Activated naive CD4-positive, alpha-beta T cell treated with anti-CD3 and anti-CD28 coated beads for 36 hours (primary cell): Measurements from ENCODE around the gene WDR1. TPM values are rescaled to one million over a fixed set of nuclear protein-coding genes. Genes with fewer than 3 reads are reported as not detected.

Source experiments
- CTCF ChIA-PET: fragments of 350-600 bp; sonication (Branson Sonifier 250); formaldehyde crosslinking; loops from one replicate; lab custom pipeline; 2021; ENCODE audit warnings: antibody characterized with exemption; lab: Charles Lee
- DNase-seq: peaks from one replicate; pipeline ENCODE4 v3.0.0-alpha.2; 2020
- H3K27ac Mint-ChIP-seq: one replicate; pipeline ENCODE4 v1.8.0; 2021; ENCODE audit warnings: mild to moderate bottlenecking, mixed read lengths
- H3K27me3 Mint-ChIP-seq: one replicate; pipeline ENCODE4 v1.8.0; 2021; ENCODE audit warnings: low read depth, mixed read lengths
- H3K36me3 Mint-ChIP-seq: one replicate; pipeline ENCODE4 v1.8.0; 2021; ENCODE audit warnings: low read depth, mixed read lengths
- H3K4me1 Mint-ChIP-seq: one replicate; pipeline ENCODE4 v1.8.0; 2021; ENCODE audit warnings: low read depth, mixed read lengths
- H3K4me3 Mint-ChIP-seq: one replicate; pipeline ENCODE4 v1.8.0; 2021; ENCODE audit warnings: mild to moderate bottlenecking, moderate library complexity, mixed read lengths
- H3K9me3 Mint-ChIP-seq: one replicate; pipeline ENCODE4 v1.8.0; 2021; ENCODE audit warnings: mixed read lengths
- intact Hi-C: fragments of 100-400 bp; cut with micrococcal nuclease; formaldehyde crosslinking; loops from one replicate; pipeline ENCODE4 v1.15.1; 2023
- total RNA-seq, 2 experiments: library from RNA; stranded (reverse); gene quantifications; one replicate each; pipeline ENCODE4 v1.2.3, GENCODE V29; 2021

The WDR1 gene
- total RNA-seq, 2 experiments from 2014 or later, result 271 to 295 TPM

DNA sequence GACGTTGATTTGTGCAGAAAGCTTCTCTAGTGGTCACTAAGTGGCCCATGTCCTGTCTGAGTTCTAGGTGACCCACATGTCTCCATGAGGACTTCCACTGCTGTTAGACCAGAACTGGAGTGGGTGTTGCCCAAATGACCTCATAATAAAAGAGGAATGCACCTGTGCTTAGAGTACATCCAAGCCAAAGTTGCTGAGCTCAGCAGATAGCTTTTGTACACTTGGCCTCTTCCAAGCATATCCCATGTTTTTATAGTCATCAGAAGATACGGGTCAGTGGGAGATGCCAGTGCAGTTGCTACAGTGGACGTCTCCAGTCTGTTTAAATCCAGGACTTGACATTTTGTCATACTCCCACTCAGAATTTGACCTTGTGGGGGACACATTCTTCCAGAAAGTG is 37.6 kb upstream of the WDR1 start:
- H3K4me3 Mint-ChIP-seq, result no peak overlapping the region
- H3K27me3 Mint-ChIP-seq, result no peaks in the 10 kb centered on the region
- no peak for DNase-seq
- no peaks in the 10 kb centered on the region for H3K9me3 Mint-ChIP-seq
- CTCF ChIA-PET, result interaction anchor here (1.9 kb wide), 1 partner anchor 14 kb away, joined by 8 read pairs; no protein-coding TSS in a partner anchor
- intact Hi-C loops, result loop anchor here (10.0 kb wide), 3 partner anchors 389 to 1271 kb away; partner anchors contain the start of gene HS3ST1
- H3K4me1 Mint-ChIP-seq, result peaks cover 18% of the 10 kb centered on the region
- H3K36me3 Mint-ChIP-seq, result no peaks in the 10 kb centered on the region
- H3K27ac Mint-ChIP-seq, result no peak overlapping the region

DNA sequence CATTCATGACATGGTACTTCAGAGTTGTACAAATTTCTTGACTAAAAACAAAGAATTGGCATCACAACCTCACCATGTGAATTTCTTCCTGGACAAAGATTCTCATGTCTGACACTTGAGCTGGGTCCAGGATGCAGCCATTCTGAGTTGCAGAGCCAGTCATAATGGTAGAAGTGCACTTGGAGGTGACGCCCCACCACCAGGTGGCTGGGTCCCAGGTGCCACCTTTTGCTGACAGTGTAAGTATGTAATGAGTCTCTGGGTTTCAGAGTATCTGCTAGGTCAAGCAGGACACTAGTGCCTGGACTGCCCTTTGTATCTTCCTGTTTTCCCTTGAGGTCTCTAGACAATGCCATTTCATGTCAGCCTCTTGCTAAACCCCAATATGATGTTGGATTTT is 36.6 kb upstream of the WDR1 start:
- CTCF ChIA-PET, result no interaction called here

DNA sequence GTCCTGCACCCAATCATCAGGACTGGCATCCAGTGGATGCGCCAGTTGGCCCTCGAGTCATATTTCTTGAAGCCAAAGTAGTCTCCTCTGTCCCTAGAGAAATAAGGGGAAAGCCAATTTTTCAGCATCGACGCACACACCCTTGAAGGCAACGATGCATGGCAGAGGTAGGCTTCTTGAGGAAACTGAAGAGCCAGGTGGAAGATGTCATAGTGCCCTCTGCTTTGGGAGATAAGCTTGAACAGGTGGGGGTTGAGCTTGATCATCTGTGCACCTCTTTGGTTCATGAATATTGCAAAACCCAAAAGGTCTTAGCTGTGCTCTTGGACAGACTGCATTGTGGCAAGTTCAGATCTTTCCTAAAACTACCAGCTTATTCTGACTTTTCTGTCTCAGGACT is 34.6 kb upstream of the WDR1 start:
- no peak for DNase-seq
- intact Hi-C loops, result loop anchor here (10.0 kb wide), 3 partner anchors 386 to 1274 kb away; partner anchors contain the start of gene HS3ST1
- no peak overlapping the region for H3K27ac Mint-ChIP-seq
- no peak overlapping the region for H3K4me3 Mint-ChIP-seq
- CTCF ChIA-PET, result interaction anchor here (0.8 to 2.5 kb wide), 6 partner anchors 9 to 385 kb away, joined by 3 to 12 read pairs (median 4); no protein-coding TSS in a partner anchor
- no peaks in the 10 kb centered on the region for H3K4me1 Mint-ChIP-seq
- no peaks in the 10 kb centered on the region for H3K27me3 Mint-ChIP-seq
- H3K36me3 Mint-ChIP-seq, result no peaks in the 10 kb centered on the region
- H3K9me3 Mint-ChIP-seq, result no peaks in the 10 kb centered on the region

More for the DNA sequence above, 36.6 kb upstream of the WDR1 start:
- no peak for DNase-seq
- Mint-ChIP-seq H3K27ac (no peak overlapping the region), H3K27me3 (no peaks in the 10 kb centered on the region), H3K36me3 (no peaks in the 10 kb centered on the region), H3K4me3 (no peak overlapping the region), H3K4me1 (peaks cover 9% of the 10 kb centered on the region), H3K9me3 (no peaks in the 10 kb centered on the region)
- intact Hi-C loops, result loop anchor here (10.0 kb wide), 3 partner anchors 388 to 1272 kb away; partner anchors contain the start of gene HS3ST1

DNA sequence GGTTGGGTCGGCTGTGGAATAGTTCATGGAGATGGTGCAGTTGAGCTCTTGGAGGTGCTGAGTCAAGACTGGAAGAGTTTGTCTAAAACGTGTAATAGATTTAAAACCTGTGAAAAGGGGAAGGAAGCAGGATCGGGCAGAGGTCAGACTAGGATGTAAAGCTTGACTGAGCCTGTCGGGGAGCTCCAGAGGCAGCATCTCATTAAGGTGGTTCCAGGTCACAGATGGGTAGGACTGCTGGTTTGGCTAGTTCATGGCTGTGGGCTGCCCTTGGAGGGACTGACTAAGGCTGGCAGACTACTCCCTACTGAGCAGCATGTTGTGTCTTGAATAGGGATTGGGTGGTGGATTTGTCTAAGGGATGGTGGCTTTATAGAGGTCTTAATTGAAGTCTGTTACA is 28.4 kb upstream of the WDR1 start:
- Mint-ChIP-seq H3K9me3 (no peaks in the 10 kb centered on the region), H3K36me3 (no peaks in the 10 kb centered on the region), H3K27me3 (no peaks in the 10 kb centered on the region), H3K27ac (no peak overlapping the region), H3K4me3 (no peak overlapping the region), H3K4me1 (no peaks in the 10 kb centered on the region)
- intact Hi-C loops, result no loop called here
- CTCF ChIA-PET, result interaction anchor here (1.0 kb wide), 1 partner anchor 19 kb away, joined by 3 read pairs; no protein-coding TSS in a partner anchor
- DNase-seq, result no peak

DNA sequence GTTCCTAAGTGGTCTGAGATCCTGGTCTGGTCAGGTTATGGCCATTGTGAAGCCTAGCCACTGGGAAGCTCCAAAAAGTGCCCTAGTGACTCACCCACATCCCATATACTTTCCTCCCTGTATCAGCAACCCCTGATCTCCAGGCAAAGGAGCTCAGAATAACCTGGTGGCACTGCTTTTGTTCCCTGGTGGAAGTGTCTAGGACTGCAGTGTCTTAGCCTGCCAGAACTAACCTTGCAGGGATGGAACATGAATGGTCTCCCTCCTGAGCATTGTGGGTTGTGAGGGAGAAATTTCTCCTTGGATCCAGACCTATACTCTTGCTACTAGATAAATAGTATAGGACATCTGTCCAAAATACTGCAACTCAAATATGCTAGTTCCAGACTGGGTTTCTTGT is 27.9 kb upstream of the WDR1 start:
- Mint-ChIP-seq H3K4me3 (no peak overlapping the region), H3K36me3 (no peaks in the 10 kb centered on the region), H3K4me1 (no peaks in the 10 kb centered on the region), H3K9me3 (no peaks in the 10 kb centered on the region), H3K27me3 (no peaks in the 10 kb centered on the region), H3K27ac (no peak overlapping the region)
- DNase-seq, result no peak
- CTCF ChIA-PET, result interaction anchor here (0.9 to 1.0 kb wide), 2 partner anchors 19 to 49 kb away, joined by 3 to 4 read pairs; no protein-coding TSS in a partner anchor
- intact Hi-C loops, result no loop called here

DNA sequence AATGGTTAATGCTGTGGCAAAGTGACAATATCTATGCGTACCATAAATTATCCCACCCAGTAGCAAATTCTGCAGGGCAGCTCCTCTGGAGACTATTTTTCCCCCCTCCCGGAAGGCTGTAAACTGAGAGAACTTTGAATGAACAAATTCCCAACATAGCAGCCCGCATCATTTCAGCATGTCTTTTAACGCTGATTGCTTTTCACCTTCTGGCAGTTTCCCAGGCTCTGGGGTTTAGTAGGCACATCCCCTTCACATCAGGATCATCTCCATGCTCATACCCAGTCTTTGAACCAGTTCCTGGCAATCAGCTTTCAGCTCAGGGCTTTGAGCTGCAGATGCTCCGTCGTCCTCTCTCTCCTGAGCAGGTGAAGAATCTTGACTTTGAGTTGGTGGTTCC is 26.6 kb upstream of the WDR1 start:
- intact Hi-C loops, result no loop called here
- H3K27ac Mint-ChIP-seq, result no peak overlapping the region
- no peaks in the 10 kb centered on the region for H3K27me3 Mint-ChIP-seq
- no peak for DNase-seq
- CTCF ChIA-PET, result no interaction called here
- H3K4me1 Mint-ChIP-seq, result no peaks in the 10 kb centered on the region
- no peaks in the 10 kb centered on the region for H3K9me3 Mint-ChIP-seq
- H3K4me3 Mint-ChIP-seq, result no peak overlapping the region
- H3K36me3 Mint-ChIP-seq, result no peaks in the 10 kb centered on the region

DNA sequence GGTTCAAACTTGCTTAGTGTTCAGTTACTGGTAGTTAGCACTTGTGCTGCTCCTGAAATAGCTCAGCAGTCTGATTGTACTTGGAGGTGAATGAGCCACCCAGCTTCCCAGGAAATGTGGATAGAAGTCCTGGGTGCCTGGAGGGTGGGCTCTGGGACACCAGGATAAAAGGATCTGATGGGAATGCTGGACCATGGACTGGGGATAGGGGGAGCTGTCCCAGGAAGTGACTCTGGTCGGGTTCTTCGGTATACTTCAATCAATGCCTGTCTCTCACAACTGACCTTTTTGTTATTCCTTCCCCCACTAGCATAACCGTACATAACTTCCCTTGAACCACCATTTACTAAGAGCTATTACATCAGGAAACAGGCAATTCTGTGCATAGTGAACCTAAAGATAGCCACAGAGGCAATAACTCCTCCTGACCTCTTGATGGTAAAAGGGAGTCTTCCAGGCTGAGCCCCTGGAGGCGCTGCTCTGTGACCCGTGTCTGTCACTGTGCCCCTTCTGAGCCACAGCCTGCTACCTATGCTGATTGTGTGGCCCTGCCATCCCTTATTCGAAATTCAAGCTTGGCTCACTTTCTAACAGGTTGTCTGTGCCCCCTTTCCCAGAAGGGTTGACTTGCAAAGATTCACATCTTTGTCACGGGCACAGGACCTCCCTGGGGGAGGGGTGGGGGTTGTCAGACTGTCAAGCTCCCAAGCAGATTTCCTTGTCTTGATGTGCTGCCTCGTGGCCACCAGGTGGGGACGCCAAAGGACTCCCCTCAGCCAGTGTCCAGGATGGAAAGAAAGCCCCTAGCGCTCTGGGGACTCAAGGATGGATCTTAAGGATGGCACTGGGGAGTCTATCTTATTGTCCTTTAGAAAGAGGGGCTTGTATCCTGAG is 24.5 kb upstream of the WDR1 start:
- CTCF ChIA-PET, result interaction anchor here (0.7 to 2.6 kb wide), 5 partner anchors 11 to 397 kb away, joined by 3 to 8 read pairs (median 3); no protein-coding TSS in a partner anchor
- intact Hi-C loops, result no loop called here
- no peaks in the 10 kb centered on the region for H3K9me3 Mint-ChIP-seq
- no peak overlapping the region for H3K4me3 Mint-ChIP-seq
- DNase-seq, result no peak
- no peaks in the 10 kb centered on the region for H3K4me1 Mint-ChIP-seq
- H3K27me3 Mint-ChIP-seq, result no peaks in the 10 kb centered on the region
- no peaks in the 10 kb centered on the region for H3K36me3 Mint-ChIP-seq
- H3K27ac Mint-ChIP-seq, result no peak overlapping the region

DNA sequence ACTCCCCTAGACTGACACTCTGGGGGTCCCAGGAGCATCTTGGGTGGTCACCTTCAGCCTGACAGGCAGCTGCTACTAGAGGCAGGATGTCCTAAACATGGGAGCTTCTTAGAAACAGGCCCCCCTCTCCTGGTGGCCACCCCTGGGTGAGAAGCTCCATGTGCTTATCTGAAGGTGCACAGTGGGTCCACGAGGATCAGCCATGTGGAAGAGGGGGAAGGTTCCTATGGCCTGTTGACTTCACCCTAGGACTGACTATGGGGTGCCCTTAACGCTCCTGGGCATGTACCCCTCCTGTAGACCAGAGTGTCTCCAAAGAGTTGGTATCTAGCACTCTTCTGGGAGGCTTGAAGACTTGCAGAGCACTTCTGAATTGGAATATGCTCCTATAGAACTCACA is 22.9 kb upstream of the WDR1 start:
- Mint-ChIP-seq H3K9me3 (no peaks in the 10 kb centered on the region), H3K4me1 (no peaks in the 10 kb centered on the region), H3K27ac (no peak overlapping the region), H3K27me3 (no peaks in the 10 kb centered on the region), H3K4me3 (no peak overlapping the region), H3K36me3 (no peaks in the 10 kb centered on the region)
- intact Hi-C loops, result no loop called here
- no peak for DNase-seq
- CTCF ChIA-PET, result interaction anchor here (2.6 kb wide), 1 partner anchor 16 kb away, joined by 8 read pairs; no protein-coding TSS in a partner anchor

DNA sequence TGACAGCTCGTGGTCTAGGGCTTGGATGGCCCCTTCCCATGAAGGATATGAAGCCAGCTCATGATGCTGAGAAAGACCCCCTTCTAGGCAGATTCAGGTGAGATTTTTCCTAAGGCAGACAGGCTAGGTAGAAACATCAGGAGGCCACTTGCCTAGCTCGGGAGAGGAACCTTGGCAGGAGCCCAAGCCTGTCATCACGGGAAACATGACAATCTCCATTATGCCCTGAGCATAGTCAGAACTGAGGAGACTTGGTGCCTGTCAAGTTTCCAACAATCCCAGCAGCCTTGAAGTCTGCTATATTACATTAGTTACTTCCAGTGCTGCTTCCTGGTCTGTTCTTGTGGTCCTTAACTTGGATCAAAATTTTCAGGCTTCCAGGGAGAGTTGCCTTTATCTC is 18.7 kb upstream of the WDR1 start:
- Mint-ChIP-seq H3K27me3 (no peaks in the 10 kb centered on the region), H3K4me3 (no peak overlapping the region), H3K9me3 (no peaks in the 10 kb centered on the region), H3K4me1 (peaks cover 2% of the 10 kb centered on the region), H3K27ac (no peak overlapping the region), H3K36me3 (no peaks in the 10 kb centered on the region)
- DNase-seq, result no peak
- intact Hi-C loops, result no loop called here
- CTCF ChIA-PET, result interaction anchor here (1.0 to 1.2 kb wide), 2 partner anchors 13 to 1335 kb away, joined by 4 to 5 read pairs; no protein-coding TSS in a partner anchor

DNA sequence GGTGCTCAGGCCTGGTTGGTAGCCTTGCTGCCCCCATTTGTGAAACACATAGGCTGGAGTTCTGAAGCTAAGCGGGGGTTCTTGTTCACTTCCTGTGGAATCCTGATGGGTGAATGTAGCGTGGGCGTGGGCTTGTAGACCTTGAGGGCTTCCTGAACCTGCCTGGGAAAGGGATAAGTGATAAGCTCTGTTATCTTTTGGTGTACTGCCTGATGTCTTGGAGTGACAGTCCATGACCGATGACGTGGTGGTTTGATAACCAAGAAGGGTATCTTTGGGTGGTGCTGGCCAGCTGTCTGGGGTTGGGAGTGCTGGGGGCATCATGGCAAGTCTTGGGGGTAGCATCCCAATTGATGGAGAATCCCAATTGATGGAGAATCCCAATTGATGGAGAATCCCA is 17.5 kb upstream of the WDR1 start:
- H3K27me3 Mint-ChIP-seq, result no peaks in the 10 kb centered on the region
- no peak overlapping the region for H3K4me3 Mint-ChIP-seq
- no peaks in the 10 kb centered on the region for H3K9me3 Mint-ChIP-seq
- H3K27ac Mint-ChIP-seq, result no peak overlapping the region
- no peaks in the 10 kb centered on the region for H3K36me3 Mint-ChIP-seq
- no peak for DNase-seq
- peaks cover 2% of the 10 kb centered on the region for H3K4me1 Mint-ChIP-seq
- CTCF ChIA-PET, result no interaction called here
- intact Hi-C loops, result no loop called here

DNA sequence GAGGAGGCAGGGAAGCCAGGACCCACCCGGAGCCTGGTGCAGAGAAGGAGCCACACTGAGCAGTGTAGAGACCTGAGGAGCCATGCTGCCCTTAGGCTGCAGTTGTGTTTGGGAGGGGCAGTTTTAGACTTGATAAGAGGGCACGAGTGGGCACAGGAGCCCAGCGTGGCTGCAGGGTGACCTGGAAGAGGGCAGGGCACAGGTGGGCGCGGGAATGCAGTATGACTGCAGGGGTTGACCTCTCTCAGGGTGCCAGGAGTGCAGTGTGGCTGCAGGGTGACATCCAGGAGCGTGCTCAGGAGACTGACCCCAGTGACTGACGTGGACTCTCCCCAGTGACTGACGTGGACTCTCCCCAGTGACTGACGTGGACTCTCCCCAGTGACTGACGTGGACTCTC is 14.6 kb upstream of the WDR1 start:
- DNase-seq, result no peak
- H3K9me3 Mint-ChIP-seq, result no peaks in the 10 kb centered on the region
- no peak overlapping the region for H3K27ac Mint-ChIP-seq
- CTCF ChIA-PET, result interaction anchor here (3.2 kb wide), 1 partner anchor 12 kb away, joined by 11 read pairs; no protein-coding TSS in a partner anchor
- H3K4me1 Mint-ChIP-seq, result peaks cover 2% of the 10 kb centered on the region
- no peaks in the 10 kb centered on the region for H3K27me3 Mint-ChIP-seq
- no peak overlapping the region for H3K4me3 Mint-ChIP-seq
- no peaks in the 10 kb centered on the region for H3K36me3 Mint-ChIP-seq
- intact Hi-C loops, result no loop called here

DNA sequence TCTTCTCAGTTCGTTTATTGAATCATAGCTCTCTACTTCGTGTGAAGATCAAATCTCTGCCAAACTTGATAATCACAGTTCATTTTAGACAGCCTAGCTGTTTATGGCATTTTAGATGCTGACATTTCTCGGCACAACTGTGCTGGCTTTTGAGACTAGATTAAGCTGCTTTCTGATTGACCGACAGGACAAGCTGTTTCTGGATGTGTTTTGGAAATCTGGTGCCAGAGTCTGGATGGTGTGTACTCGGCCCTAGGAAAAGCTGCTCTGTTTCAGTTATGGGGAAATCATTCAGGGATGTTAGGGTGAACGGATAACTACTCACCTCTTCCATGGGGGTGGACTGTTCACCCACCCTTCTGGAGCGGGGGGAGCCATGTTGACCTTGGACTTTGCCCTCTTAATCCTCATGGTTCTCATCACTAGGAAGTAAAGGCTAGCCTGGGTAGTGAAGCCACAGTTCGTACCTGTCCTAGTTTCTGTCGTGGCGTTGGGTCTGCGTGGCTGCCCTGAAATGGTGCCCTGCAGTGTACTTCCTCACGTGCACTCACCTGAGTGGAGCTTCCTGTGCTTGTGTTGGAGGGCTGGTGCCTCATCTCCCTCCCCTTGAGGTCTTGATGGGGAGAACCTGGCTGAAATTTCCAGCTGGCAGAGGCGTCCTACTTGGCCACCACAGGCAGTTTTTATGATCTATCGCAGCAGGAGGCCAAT is 13.7 kb upstream of the WDR1 start:
- CTCF ChIA-PET, result interaction anchor here (0.6 to 3.2 kb wide), 2 partner anchors 11 kb away, joined by 3 to 11 read pairs; no protein-coding TSS in a partner anchor
- Mint-ChIP-seq H3K4me1 (peaks cover 2% of the 10 kb centered on the region), H3K27me3 (no peaks in the 10 kb centered on the region), H3K4me3 (no peak overlapping the region), H3K9me3 (no peaks in the 10 kb centered on the region), H3K27ac (no peak overlapping the region), H3K36me3 (no peaks in the 10 kb centered on the region)
- intact Hi-C loops, result no loop called here
- DNase-seq, result no peak
